HG03097 (cell line): ENCODE data around the gene RGS6.

Experiments
- ATAC-seq: cut with Tn5 transposase; IDR thresholded peaks from one replicate; pipeline ENCODE4 v1.9.1; 2021; ENCODE audit not compliant: unreplicated experiment, low FRiP score

RGS6 gene

DNA sequence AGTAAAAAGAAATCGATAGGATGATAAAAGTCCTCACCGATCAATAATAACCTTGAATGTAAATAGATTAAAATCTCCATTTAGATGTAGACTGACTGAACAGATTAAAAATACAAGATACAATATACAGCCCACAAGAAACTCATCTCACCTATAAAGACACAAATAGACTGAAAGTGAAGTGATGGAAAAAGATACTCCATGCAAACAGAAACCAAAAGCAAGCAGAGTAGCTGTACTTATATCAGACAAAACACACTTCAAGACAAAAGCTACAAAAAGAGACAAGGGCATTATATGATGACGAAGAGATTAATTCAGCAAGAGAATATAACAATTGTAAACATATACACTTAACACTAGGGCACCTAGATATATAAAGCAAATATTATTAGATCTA lies 444.8 kb downstream of the RGS6 start:
- ATAC-seq: no peak

DNA sequence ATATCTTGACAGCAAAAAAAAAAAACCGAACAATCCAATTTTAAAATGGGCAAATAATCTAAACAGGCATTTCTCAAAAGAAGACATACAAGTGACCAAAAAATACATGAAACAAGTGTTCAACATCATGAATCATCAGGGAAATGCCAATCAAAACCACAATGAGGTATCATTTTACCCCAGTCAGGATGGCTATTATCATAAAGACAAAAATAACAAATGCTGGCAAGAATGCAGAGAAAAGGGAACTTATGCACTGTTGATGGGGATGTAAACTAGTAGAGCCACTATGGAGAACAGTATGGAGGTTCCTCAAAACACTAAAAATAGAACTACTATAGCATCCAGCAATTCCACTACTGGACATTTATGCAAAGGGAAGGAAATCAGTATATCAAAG lies 448.2 kb downstream of the RGS6 start:
- no peak for ATAC-seq

DNA sequence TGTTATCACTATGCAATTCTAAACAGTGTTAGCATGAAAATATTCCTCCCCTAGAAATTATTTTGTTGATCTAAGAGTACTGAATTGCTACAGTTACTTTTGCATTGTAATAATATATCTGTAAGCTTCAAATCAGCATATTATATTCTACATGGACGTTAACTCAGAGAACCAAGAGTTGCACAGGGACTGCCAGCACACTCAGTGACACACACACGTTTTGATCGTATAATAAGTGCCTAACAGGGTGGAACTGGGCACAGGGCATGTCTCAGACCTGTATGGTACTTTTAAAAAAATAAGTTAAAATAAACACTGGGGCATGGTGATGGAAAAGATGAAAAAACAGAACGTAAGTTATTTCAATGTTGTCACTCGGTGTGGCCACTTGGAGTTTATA lies 451.6 kb downstream of the RGS6 start:
- no peak for ATAC-seq

DNA sequence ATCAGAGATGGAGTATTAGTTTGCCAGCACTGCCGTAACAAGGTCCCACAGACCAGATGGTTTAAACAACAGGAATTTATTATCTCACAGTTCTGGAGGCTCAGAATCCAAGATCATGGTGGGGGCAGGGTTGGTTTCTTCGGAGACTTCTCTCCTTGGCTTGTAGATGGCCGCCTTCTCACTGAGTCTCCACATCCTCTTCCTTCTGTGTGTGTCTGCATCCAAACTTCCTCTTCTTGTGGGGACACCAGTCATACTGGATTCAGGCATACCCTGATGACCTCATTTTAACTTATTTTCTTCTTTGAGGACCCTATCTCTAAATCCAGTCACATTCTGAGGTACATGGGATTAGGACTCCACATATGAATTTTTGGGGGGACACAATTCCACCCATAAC lies 455.5 kb downstream of the RGS6 start:
- ATAC-seq: no peak

DNA sequence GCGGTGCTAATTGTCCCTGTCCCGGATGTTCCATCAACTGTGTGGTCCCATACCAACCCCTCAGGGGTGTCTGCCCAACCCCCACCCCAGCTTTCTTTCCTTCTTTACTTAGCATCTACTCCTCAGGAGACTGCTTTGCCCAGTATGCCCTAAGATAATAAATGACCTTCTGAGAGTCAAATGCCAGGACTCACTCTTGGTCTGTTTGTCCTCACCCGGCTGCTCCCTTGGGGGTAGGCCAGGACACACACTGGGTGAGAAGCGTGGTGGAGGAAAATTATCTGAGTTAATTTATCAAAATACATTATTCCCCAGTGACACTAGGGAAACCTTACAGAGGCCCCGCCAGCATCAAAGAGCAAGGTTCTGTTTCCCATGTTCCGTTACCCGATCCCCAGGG lies 457.0 kb downstream of the RGS6 start:
- ATAC-seq: no peak

DNA sequence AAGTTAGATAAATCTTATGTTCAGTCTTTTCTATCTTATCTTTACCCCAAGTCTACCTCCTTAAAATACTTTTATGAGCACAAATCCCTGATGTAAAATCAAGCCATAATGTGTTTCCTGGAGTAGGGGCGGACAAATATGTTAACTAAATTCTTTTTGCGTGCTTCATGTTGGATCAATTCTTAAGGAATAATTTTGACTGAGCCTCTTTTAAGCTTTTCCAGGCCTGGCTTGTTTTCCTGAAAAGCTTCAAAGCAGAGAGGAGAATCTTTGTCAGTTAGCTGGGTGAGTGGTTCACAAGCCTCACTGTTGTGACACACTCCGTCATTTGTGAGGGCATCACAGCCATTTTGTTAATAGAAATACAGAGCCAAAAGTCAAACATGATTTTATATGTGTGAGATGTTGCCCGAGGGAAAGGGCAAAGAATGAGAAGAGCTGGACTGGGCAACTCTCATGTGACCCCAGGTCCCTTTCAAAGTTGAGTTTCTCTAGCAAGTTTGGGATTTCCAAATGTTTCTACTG lies 468.9 kb downstream of the RGS6 start:
- no peak for ATAC-seq

DNA sequence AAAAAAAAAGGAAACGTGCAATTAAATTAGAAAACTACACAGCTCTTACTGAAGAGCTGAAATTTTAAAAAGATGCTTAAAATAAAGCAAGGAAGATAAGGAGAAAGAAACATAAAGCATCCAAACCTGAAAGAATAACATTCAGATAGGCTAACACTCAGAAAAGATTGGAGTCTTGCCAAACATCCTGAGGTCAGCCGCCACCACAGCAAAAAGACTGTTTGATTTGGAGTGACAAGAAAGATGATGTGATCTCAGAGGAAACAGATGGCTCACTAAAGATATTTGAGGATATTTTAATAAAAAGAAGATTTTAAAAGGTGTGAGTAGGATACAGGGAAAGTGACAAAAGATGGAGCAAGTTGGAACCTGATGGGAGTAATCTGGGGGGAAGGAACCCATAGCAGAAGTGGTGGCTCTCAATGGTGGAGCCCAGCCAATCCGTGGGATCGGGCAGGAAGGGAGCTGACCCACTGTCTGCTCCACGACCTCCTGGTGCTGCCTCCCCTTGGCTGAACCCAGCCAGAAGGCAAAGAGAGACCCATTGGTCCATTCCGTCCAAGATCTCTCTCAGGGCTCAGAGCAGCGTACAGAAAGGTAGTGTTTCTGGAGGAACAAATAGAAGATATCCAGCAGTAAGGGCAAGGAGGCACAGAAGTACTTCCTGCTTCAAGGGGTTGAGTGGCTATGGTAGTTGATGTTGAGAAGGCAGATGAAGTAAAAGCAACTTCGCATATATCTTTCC lies 469.6 kb downstream of the RGS6 start:
- ATAC-seq: no peak

DNA sequence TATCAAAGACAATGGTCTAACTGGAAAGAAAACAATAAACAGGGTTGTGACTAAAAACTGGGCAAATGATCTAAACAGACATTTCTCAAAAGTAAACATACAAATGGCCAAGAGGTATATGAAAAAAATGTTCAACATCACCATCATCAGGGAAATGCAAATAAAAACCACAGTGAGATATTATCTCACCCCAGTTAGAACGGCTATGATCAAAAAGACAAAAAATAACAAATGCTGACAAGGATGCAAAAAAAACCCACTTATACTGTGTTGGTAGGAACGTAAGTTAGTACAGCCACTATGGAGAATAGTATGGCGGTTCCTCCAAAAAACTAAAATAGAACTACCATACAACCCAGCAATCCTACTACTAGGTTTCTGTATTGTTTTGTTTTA lies 470.1 kb downstream of the RGS6 start:
- no peak for ATAC-seq

DNA sequence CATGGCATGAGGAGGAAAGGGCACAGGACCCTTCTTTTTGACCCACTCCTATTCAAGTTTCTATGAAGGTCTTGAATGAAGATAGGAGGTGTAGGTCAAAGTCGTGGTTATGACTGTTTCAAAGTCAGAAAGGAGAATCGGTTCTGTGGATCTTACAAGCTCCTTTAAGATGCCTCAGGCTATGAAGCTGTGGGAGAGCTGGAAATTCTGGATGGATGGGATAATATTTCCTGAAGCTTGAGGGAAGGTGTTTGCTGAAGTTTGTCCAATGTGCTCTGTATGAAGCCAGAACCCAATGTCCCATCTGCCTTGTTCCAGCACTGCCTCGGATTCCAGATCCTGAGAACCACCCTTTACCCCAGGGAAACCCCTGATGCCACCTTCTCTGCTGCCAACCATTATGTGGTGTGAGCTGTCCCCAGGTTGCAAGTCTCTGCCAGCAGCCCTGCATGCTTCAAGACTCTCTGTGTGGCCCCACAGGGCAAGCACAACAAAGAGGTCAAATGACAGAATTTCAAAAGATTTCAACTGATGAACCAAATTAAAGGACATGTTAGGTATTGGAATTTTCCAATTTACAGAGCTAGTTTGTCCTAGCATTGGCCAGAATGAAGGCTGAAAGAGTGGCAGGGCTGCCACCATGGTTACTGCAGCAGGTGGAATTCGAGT lies 472.0 kb downstream of the RGS6 start:
- no peak for ATAC-seq

DNA sequence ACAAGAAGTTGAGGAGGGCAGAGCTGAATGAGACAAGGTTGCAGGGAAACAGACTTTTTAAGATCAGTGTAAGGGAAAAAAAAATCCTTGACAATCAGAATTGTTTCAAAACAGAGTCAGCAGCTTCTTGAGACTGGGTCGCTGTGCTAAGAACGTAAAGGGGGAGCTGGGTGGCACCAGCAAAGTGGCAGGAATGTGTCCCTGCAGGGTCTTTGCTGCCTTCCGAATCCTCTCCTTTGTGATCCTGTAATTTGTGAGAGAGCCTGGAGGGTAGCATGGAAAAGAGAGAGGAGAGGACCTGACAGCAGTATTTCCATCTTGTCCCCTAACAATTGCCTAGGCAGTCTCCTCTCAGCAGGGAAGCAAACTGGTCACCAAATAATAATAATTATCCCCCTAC lies 472.8 kb downstream of the RGS6 start:
- no peak for ATAC-seq

DNA sequence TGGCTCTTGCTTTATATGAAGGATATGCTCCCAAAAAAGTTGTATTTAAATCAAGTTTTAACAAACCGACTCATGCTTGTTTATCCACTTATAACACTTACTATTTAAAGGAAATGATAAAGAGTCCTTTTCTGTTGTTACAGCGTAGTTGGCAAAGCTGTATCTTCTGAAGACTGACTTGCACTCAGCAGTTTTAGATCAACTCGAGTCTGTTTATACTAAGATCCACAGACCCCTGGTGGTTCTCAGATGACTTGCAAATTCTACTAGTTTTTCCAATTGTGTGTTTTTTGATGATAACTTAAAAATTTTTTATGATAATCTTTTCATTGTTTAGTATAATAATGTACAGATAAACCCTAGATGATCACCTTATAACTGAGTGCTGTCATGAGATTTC lies 475.8 kb downstream of the RGS6 start:
- ATAC-seq: no peak

DNA sequence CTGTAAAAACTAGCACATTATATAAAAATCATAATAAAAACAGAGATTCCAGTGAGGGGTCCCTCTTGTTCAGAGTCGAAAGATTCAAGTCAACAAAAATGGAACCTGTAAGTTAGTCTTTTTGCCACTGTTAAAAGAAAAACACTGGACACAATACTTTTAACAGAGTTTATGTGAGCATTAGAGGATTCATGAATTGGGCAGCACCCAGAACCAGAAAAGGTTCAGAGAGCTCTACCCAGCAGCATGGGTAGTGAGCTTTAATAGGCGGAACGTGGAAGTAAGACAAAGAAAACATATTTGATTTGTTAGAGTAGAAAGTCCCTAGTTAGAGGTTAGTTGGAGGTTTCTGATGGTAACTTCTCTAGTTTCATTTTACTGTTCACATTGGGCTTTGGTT lies 476.8 kb downstream of the RGS6 start:
- no peak for ATAC-seq

DNA sequence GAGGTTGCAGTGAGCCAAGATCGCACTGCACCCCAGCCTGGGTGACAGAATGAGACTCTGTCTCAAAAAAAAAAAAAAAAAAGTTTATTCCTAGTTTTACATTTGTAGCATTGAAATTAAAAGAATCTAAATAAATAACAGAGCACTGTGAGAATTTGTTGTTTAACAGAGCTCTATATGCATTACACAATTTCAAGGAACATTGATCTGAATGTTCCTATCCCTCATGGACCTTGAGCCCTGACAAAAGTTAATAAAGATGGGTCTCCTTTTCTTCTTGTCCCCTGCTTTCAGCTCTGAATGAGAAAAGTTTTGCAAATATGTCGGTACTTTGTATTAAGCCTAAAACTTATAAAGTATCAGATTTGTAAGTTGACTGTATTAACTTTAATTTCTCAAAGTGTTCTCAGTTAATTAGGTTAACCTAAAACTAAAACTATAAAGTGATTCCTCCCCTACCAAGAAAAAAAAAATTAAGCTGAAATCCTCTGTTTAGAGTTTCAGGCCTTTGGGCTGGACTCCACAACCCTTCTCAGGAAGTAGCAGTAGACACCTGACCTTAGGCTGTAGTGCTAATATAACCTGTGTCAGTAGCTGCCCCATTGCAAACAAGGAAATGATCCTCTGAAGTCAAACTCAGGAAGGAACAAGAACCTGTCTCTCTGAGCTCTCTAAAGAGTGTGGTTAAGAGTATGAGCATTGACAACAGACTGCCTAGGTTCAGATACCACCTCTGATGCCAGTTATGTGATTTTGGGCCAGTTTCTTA lies 484.0 kb downstream of the RGS6 start:
- ATAC-seq: no peak

DNA sequence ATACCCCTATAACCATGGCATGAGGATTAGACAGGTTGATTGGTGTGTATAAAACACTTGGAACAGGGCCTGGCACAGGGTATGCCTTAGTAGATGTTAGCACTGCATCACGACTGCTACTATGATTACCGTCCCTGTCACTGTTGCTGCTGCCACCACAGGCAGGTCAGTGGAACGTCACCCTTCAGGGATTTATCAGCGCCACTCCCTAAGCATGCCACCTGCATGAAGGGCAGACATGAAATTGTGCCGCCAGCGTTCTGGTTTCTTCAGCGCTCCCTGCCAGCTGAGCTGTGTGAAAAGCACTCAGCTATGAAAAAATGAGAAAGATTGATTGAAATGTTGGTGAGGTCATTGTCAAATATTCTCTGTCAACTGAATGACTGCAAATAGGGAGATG lies 484.7 kb downstream of the RGS6 start:
- no peak for ATAC-seq

DNA sequence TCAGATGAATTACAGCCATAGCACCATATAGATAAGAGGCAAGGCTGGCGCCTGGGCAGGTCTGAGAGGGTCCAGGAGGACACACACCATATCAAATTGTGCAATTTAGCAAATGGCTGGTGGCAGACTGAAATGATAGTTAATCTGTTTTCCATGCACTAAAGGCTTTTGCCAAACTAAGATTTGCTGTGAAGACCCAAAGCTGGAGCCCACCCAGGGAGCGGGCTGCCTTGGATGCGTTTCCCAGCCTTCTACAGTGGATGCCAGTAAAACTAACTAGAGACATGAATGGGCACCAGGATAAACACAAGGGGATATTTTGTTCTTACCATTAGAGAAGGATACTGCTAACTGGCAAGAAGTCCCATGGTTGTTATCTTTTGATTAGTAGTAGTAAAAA lies 486.6 kb downstream of the RGS6 start:
- ATAC-seq: no peak

DNA sequence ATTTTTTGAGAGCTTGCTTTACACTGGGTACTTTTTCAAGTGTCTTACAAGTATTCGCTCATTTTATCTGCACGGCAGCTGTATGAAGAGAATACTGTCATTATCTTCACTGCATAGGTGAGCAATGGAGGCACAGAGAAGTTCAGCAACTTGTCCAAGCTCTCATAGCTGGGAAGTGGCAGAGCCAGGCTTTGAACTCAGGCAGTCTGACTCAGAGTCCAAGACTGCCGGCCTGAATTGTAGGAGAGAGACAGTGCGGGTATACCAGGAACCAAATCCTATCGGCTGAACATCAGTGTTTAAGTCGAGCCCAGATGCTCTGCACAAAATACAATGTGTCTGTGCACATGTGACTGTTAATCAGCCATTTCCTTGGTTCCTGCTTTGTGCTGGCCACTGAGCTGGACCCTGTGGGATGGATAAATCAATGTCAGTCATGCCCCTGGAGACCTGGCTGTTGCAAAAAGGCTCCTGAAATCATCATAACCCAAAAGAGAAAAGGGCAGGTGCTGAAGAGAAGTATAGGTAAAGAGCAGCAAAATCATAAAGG lies 487.1 kb downstream of the RGS6 start:
- ATAC-seq: no peak

DNA sequence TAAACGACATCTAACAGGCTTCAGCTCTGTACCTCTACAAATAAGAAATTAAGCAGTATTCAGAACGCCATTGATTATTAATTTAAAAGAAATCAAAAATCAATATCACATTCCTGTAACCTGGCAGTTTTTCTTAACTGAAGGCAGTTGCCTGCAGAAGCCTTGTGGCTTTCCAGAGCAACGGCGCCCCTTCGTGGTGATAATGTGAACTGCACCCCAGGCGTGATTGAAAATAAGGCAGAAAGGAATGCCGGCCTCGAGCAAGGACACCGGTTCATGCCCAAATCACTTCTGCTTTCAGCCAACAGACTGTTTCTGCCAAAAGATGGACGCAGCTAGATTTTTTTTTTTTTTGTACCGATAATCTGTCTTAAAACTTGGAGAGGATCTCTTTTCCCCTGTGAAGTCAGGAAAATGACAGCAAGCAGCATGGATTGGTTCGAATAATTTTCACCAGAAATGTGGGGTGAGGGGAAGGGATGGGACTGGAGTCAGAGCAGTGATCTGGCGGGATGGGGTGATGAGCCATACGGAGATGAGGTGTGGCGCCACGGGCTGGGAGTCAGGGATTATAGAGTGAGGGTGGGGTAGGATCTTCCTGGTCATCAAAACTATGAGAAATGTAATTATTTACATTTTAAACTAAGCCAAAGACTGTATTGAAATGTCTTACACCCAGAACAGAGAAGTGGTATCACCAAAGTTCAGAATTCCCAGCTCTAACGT lies 488.7 kb downstream of the RGS6 start:
- ATAC-seq: no peak

DNA sequence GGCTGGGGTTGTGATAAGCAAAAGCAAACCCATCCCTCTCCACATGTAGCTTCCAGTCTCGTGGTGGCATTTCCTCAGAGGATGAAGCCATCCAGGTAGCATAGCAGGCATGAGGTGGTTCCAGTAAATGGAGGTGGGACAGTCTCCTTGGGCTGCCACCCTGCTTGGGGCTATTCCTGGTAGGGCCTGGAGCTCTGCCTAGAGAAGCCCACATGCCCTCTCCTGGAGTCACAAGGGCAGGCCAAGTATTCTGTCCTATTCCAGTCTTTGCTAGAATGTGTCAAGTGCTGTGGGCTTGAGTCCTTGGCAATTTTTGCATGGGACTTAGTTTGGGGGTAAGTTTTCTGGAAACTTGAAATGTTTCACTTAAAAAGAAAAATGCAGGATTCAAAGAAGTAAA lies 491.7 kb downstream of the RGS6 start:
- ATAC-seq: no peak

DNA sequence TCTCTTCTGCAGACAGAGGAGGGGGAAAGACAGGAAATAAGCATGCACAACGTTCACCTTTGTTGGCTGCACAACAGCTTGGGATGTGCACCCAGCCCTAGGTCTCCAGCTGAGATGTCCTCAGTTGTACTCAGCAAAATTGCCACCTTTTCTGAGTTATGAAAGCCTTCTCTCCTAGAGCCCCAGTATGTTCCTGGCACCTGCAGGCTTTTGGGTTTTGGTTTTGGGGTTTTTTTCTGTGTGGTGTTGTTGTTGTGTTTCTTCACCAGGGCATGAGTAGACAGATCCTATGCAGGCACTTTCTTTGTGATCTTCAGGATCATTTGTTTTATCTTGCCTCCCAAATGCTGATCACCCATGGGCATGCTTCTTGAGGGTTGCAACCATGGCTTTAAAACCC lies 498.2 kb downstream of the RGS6 start:
- no peak for ATAC-seq

DNA sequence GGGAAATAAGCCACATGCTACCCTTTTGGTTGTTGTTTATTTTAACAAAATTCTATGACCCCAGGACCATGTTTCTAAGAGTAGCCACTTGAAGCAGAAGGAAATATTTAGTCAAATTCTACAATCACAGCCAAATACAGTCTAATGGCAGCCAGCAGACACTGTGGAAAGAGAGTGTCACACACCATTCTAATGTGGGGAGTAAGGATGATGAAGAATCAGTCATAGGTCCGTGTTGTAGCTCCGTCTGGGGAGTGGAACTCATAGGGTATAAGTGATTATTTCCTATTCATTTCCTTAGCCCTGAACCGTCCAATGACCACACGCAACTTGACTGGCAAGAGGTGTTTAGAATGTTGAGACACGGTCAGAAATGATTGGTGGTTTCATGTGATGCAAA lies 500.5 kb downstream of the RGS6 start:
- ATAC-seq: no peak

DNA sequence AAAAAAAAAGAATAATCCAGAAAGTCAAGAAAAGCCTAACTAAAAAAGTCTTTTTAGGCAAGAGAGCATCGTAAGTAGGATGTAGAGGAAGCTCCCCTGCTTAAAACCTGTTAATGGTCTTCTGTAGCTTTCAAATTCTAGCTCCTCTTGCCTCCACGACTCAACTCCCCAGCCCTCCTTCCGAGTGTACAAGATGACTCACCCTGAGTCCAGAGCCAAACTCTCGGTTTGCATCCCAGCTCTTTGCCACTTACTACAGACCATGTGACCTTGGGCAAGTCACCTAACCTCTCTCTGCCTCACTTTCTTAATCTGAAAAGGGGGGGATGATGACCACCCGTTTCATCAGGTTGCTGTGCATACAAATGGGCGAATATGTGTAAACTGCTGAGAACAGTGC lies 501.3 kb downstream of the RGS6 start:
- ATAC-seq: no peak
